ENCODE data around the gene LTV1.
"Not testable (repeated sequence)": the region's sequence is repeated elsewhere in the genome, so short reads cannot be mapped to it uniquely, and the experiment has no call there.

LTV1 gene

GRCh38 chr6:143842461-143842901, 657 bp upstream of the LTV1 start:
- no peak for DNase-seq (ENCODE audit: low read depth, low spot score)

DNA sequence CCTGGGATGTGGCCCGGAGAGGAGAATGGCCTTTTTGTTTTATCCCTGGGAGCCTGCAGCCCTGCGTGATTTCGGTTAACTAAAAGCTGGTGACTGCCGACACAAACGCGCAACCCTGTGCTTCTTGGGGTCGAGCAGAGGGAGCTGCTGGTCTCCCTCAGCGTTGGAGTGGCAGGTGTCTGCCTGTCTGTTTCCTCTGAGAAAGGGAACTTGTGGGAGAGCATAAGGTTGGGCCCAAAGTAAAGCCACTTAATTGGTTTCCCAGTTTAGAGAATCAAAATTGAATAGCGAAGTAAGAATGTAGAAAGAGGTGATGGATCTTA, 500 bp downstream of the LTV1 start:
- no peak for DNase-seq (ENCODE audit: low read depth, low spot score)

DNA sequence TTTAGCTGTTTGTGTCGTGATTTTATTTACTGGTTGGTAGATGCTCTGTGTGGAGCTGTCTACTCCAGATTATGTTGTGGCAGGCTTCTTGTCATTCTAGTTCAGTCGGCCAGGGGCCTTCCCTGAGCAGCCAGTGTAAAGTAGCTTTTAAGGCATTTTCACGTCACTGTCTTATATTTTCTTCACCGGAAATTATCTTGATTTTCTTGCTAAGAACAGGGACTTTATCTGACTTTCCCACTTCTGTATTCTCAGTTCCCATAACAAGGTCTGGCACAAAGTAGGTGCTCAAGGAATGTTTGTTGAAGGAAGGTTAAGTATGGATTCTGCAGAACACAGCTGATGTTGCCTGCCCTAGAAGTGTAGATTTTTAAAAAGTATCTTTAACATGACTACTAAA, 868 bp downstream of the LTV1 start:
- DNase-seq (ENCODE audit: low read depth, low spot score): no peak

GRCh38 chr6:143845033-143845432, 1.9 kb downstream of the LTV1 start:
- DNase-seq (ENCODE audit: low read depth, low spot score): no peak

DNA sequence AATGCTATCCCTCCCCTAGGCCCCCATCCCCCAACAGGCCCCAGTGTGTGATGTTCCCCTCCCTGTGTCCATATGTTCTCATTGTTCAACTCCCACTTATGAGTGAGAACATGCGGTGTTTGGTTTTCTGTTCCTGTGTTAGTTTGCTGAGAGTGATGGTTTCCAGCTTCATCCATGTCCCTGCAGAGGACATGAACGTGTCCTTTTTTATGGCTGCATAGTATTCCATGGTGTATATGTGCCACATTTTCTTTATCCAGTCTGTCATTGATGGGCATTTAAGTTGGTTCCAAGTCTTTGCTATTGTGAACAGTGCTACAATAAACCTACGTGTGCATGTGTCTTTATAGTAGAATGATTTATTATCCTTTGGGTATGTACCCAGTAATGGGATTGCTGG, 8.6 kb downstream of the LTV1 start:
- not testable (repeated sequence) for DNase-seq (ENCODE audit: low read depth, low spot score)

DNA sequence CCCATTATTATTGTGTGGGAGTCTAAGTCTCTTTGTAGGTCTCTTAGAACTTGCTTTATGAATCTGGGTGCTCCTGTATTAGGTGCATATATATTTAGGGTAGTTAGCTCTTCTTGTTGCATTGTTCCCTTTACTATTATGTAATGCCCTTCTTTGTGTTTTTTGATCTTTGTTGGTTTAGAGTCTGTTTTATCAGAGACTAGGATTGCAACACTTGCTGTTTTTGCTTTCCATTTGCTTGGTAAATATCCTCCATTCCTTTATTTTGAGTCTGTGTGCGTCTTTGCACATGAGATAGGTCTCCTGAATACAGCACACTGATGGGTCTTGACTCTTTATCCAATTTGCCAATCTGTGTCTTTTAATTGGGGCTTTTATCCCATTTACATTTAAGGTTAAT, 11.9 kb downstream of the LTV1 start:
- not testable (repeated sequence) for DNase-seq (ENCODE audit: low read depth, low spot score)

DNA sequence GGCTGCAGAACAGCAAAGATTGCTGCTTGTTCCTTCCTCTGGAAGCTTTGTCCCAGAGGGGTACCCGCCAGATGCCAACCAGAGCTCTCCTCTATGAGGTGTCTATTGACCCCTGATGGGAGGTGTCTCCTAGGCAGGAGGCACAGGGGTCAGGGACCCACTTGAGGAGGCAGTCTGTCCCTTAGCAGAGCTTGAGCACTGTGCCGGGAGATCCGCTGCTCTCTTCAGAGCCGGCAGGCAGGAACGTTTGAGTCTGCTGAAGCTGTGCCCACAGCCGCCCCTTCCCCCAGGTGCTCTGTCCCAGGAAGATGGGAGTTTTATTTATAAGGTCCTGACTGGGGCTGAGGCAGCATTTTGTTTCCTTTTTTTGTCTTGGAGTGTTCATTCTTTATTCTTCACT, 13.6 kb downstream of the LTV1 start:
- DNase-seq (ENCODE audit: low read depth, low spot score): not testable (repeated sequence)

GRCh38 chr6:143857651-143858050, 14.5 kb downstream of the LTV1 start:
- no peak for DNase-seq (ENCODE audit: low read depth, low spot score)

- no peak for DNase-seq (ENCODE audit: low read depth, low spot score)
Observed at GRCh38 chr6:143859891-143860660, 16.9 kb downstream of the LTV1 start.

- no peak for DNase-seq (ENCODE audit: low read depth, low spot score)
Observed at GRCh38 chr6:143863771-143864170, 20.6 kb downstream of the LTV1 start.

GRCh38 chr6:143864234-143864633, 21.1 kb downstream of the LTV1 start, which contains the start of gene ZC2HC1B:
TSS of gene ZC2HC1B (plus strand) at chr6:143864474. CDS start at chr6:143864540, 66 bp downstream.
- no peak for DNase-seq (ENCODE audit: low read depth, low spot score)

DNA sequence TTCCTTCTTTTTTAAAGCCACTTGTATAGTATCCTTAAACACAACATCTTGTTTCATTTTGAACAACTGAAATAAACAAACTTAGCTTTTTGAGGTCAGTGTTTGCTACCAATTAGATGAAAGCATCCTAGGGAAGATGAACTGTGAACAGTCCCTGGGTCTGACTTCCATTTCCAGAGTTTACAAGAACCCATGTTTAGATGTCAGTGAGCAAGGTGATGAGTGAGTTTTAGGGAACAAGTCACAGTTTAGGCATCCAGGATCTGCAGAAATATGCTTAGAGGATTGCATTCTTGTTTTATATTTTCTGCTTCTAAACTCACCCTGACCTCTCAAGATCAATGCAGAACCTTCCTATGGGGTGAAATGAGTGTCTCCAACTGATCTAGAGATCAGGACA, 24.1 kb downstream of the LTV1 start:
- no peak for DNase-seq (ENCODE audit: low read depth, low spot score)

- DNase-seq (ENCODE audit: low read depth, low spot score): not testable (repeated sequence)
Observed at GRCh38 chr6:143868808-143869207, 25.7 kb downstream of the LTV1 start.

DNA sequence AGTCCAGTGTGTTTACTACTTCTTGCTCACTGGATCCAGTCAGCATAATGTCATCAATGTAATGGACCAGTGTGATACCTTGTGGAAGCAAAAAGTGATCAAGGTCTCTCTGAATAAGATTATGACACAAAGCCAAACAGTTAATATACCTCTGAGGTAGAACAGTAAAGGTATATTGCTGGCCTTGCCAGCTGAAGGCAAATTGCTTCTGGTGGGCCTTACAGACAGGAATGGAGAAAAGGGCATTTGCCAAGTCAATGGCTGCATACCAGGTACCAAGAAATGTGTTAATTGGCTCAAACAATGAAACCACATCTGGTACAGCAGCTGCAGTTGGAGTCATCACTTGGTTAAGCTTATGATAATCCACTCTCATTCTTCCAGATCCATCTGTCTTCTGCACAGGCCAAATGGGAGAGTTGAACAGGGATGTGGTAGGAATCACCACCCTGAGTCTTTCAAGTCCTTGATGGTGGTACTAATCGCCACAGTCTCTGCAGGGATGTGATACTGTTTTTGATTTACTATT, 28.1 kb downstream of the LTV1 start:
- not testable (repeated sequence) for DNase-seq (ENCODE audit: low read depth, low spot score)

GRCh38 chr6:143872201-143872600, 29.1 kb downstream of the LTV1 start:
- peak; percentile 3 for DNase-seq (ENCODE audit: low read depth, low spot score)

DNA sequence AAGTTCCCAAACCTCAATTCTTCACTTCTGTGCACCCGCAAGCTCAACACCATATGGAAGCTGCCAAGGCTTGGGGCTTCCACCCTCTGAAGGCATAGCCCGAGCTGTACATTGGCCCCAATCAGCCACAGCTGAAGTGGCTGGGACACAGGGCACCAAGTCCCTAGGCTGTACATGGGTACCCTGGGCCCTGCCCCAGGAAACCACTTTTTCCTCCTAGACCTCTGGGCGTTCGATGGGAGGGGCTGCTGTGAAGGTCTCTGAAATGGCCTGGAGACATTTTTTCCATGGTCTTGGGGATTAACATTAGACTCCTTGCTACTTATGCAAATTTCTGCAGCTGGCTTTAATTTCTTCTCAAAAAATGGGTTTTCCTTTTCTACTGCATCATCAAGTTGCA, 30.5 kb downstream of the LTV1 start:
- not testable (repeated sequence) for DNase-seq (ENCODE audit: low read depth, low spot score)

- not testable (repeated sequence) for DNase-seq (ENCODE audit: low read depth, low spot score)
Observed at GRCh38 chr6:143874503-143874902, 31.4 kb downstream of the LTV1 start.

- no peak for DNase-seq (ENCODE audit: low read depth, low spot score)
Observed at GRCh38 chr6:143877584-143878271, 34.6 kb downstream of the LTV1 start.

DNA sequence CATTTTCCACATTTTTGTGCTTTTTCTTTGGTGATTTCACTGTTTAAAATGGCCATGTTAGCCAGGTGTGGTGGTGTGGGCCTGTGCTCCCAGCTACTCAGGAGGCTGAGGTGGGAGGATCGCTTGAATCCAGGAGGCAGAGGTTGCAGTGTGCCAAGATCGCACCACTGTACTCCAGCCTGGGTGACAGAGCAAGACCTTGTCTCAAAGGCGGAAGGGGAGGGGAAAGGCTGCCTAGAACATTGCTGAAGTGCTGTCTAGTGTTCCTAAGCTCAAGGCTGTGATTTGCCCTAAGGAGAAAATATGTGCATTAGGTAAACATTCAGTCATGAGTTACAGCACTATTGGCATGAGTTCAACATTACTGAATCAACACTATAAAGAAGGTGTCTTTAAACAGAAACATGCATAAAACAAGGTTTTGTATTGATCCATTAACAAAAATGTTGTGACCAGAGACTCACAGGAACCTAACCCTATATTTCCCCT, 35.2 kb downstream of the LTV1 start:
- no peak for DNase-seq (ENCODE audit: low read depth, low spot score)

- DNase-seq (ENCODE audit: low read depth, low spot score): no peak
Observed at GRCh38 chr6:143880412-143880811, 37.3 kb downstream of the LTV1 start.

- DNase-seq (ENCODE audit: low read depth, low spot score): no peak
Observed at GRCh38 chr6:143882401-143882930, 39.3 kb downstream of the LTV1 start.

DNA sequence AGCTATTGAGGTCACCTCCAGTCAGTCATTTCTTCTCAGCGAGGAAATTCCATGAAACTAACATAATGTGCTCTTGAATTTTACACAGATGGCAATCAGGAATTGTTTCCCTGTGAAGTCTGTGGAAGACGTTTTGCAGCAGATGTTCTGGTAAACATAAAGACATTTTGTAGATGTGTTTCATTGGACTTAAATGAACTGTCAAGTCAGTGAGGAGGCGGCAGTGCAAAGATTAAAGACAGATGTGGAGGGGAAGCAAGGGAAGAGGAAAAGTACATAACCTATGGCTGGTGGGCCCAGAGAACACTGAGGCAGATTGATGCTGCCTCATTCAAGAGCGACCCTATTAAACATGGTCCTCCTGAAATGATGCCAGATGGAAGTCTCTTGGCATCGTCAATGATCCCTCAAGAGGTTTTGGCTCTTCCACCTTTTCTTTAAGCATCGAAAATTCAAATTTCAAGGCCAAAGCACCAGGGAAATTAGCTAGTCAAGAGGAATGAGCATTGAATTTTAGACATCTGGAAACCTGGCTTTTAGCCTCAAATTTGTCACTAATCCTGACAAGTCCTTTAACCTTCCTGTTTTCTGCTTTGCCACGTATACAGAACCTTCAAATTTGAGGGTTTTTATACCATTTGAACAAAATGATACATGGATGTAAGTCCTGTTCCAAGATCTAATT, 41.2 kb downstream of the LTV1 start:
- DNase-seq (ENCODE audit: low read depth, low spot score): no peak

Data from astrocyte of the hippocampus (primary cell).